Epithelial cell of proximal tubule (primary cell): Measurements from ENCODE around the gene TMEM178B. TPM values are rescaled to one million over a fixed set of nuclear protein-coding genes. Genes with fewer than 3 reads are reported as not detected.

Experiments
- DNase-seq: peaks from one replicate; pipeline ENCODE4 v3.0.0-alpha.2; 2011; ENCODE audit warnings: low read depth
- H3K4me3 ChIP-seq: 2 replicates; pipeline ENCODE4 v1.5.1; 2011; ENCODE audit warnings: low read depth, mild to moderate bottlenecking, low read length
- total RNA-seq: library from RNA; depleted of rRNA; stranded (reverse); fragments of >200 nt; gene quantifications from 2 replicates; pipeline ENCODE4 v1.2.3, GENCODE V29; 2015
- TF ChIP-seq, protein P1 (sequence below): conservative IDR thresholded peaks from 2 replicates; pipeline ENCODE4 v1.5.1; 2012; ENCODE audit warnings: low read depth, mild to moderate bottlenecking, low read length

The TMEM178B gene
- total RNA-seq, 1 donor from 2014 or later: 3.1 TPM

DNA sequence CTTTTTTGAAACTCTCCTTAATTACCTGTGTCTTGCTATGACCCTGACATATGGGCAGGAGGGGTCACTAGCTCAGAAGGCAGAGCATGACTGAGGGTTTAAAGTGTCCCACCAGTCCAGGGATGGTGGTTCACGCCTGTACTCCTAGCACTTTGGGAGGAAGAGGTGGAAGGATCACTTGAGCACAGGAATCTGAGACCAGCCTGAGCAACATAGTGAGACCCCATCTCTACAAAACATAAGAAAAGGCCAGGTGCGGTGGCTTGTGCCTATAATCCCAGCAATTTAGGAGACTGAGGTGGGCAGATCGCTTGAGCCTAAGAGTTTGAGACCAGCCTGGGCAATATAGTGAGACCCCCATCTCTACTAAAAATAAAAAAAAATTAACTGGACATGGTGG, 133.8 kb downstream of the TMEM178B start:
- DNase-seq: no peak

GRCh38 chr7:141208539-141208938, 134.7 kb downstream of the TMEM178B start:
- H3K4me3 ChIP-seq: no peak overlapping the region
- DNase-seq: no peak
- TF ChIP-seq, protein P1, sequence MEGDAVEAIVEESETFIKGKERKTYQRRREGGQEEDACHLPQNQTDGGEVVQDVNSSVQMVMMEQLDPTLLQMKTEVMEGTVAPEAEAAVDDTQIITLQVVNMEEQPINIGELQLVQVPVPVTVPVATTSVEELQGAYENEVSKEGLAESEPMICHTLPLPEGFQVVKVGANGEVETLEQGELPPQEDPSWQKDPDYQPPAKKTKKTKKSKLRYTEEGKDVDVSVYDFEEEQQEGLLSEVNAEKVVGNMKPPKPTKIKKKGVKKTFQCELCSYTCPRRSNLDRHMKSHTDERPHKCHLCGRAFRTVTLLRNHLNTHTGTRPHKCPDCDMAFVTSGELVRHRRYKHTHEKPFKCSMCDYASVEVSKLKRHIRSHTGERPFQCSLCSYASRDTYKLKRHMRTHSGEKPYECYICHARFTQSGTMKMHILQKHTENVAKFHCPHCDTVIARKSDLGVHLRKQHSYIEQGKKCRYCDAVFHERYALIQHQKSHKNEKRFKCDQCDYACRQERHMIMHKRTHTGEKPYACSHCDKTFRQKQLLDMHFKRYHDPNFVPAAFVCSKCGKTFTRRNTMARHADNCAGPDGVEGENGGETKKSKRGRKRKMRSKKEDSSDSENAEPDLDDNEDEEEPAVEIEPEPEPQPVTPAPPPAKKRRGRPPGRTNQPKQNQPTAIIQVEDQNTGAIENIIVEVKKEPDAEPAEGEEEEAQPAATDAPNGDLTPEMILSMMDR: no peak

More for the DNA sequence above, 133.8 kb downstream of the TMEM178B start:
- H3K4me3 ChIP-seq: no peak overlapping the region
- TF ChIP-seq, protein P1: no peak

DNA sequence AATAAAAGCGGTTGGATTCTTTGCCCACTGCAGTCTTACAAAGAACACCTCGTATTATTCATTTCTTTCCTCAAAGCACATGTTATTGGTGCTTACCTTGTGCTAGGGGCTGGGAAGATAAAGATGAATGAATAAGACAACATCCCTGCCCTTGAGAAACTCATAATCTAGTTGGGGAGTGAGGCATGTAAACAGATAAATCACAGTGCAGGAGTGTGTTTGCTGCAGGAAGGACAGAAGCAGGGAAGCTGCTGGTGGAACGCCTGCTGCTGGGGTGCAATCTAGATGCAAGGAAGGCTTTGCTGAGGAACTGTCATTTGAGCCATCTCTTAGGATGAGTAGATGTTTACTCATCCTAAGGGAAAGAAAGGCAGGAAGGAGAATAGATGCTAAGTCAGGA, 135.6 kb downstream of the TMEM178B start:
- no peak for DNase-seq
- TF ChIP-seq, protein P1: no peak
- no peak overlapping the region for H3K4me3 ChIP-seq

DNA sequence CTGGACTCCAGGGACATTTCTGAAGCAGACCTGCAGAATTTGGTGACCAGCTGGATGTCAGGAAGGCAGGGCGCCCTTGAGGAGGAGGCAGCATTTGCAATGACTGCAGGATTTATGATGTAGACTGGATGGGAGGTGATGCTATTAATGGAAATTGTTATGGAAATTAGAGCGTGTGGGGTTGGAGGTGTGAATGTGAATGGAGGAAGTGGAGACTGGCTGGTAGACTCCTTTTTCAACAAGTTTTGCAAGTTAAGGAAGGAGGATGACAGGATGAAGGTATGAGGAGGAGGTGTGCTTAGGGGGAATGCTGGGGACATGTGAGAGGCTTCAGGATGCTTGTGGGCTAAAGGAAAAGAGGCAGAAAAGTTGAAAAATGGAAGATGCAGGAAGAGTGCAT, 137.0 kb downstream of the TMEM178B start:
- no peak overlapping the region for H3K4me3 ChIP-seq
- TF ChIP-seq, protein P1: no peak
- no peak for DNase-seq

DNA sequence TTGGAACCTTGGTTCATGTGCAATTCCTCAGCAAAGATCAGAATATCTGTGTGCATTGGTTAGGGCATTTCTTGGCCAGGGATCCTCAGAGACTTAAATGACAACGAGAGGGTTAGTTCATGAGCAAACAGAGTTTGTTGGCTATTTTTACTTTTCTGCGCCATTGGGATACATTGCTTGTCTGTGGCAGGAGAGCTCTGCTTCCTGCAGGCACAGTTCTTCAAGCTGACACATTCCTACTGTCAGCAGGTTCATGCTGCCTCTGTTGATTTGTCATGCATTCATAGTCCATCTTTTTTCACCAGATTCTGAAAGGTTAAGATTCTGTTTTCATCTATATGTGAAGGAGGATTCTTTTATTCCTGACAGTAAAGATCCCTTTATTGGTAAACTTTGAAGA, 139.4 kb downstream of the TMEM178B start:
- DNase-seq: no peak
- no peak overlapping the region for H3K4me3 ChIP-seq
- TF ChIP-seq, protein P1: no peak

- no peak for DNase-seq
- H3K4me3 ChIP-seq: no peak overlapping the region
- TF ChIP-seq, protein P1: no peak
These were observed 144.1 kb downstream of the TMEM178B start for GRCh38 chr7:141217938-141218337.

- TF ChIP-seq, protein P1: no peak
- DNase-seq: no peak
- H3K4me3 ChIP-seq: no peak overlapping the region
These were observed 145.1 kb downstream of the TMEM178B start for GRCh38 chr7:141218941-141219340.
